ENCODE results near the gene TMPRSS15.

- TF ChIP-seq POLR2A (IDR thresholded peaks at IDR 0.05) (no peak), CTCF (IDR thresholded peaks at IDR 0.05) (no peak)
Observed at GRCh38 chr21:18244671-18245463, 158.7 kb downstream of the TMPRSS15 start, which contains the start of gene CHODL.

Measured in thyroid gland (tissue), 4 donors.